PC-9 (cell line): ENCODE data around the gene EZR. TPM values are rescaled to one million over a fixed set of nuclear protein-coding genes. Genes with fewer than 3 reads are reported as not detected.

Experiments
- BruUV-seq: library from RNA; stranded (reverse); fragments of 400-500 nt; replicated peaks from 2 replicates; lab custom pipeline; 2021; lab: Mats Ljungman, UMichigan
- CTCF ChIA-PET: fragments of 300-600 bp; sonication (Branson Sonifier 250); formaldehyde crosslinking; loops from one replicate; lab custom pipeline; 2022; ENCODE audit warnings: antibody characterized with exemption; lab: Charles Lee
- POLR2A ChIA-PET: fragments of 300-600 bp; sonication (Branson Sonifier 250); formaldehyde crosslinking; loops from one replicate; lab custom pipeline; 2022; ENCODE audit warnings: antibody characterized with exemption; ENCODE audit not compliant: unreplicated experiment; lab: Charles Lee
- DNase-seq, 2 experiments: peaks; one replicate each; pipeline versions ENCODE4 v3.0.0 to v3.0.0-alpha.2; 2015 to 2022; ENCODE audit warnings: mixed read lengths in 1 of 2
- H2AFZ ChIP-seq: fragments of 200-600 bp; sonication (generic); 2 replicates; pipeline ENCODE4 v1.8.1; 2017; ENCODE audit warnings: antibody characterized with exemption
- H3F3A ChIP-seq: fragments of 200-600 bp; sonication (generic); 2 replicates; pipeline ENCODE4 v1.8.1; 2017; ENCODE audit warnings: antibody characterized with exemption, mild to moderate bottlenecking, low read depth; ENCODE audit not compliant: insufficient read depth
- H3K27ac ChIP-seq: fragments of 200-600 bp; sonication (generic); 2 replicates; pipeline ENCODE4 v1.6.1; 2016; ENCODE audit warnings: mixed run types
- H3K27me3 ChIP-seq: fragments of 200-600 bp; sonication (generic); 2 replicates; pipeline ENCODE4 v1.6.1; 2016; ENCODE audit warnings: low read depth, mixed run types; ENCODE audit not compliant: insufficient read depth
- H3K36me3 ChIP-seq: fragments of 200-600 bp; sonication (generic); 2 replicates; pipeline ENCODE4 v1.6.1; 2016; ENCODE audit warnings: low read depth, mixed run types
- H3K4me1 ChIP-seq: fragments of 200-600 bp; sonication (generic); replicated peaks from 2 replicates; pipeline ENCODE4 v1.6.1; 2016; ENCODE audit warnings: mixed run types; ENCODE audit not compliant: insufficient read depth
- H3K4me2 ChIP-seq: fragments of 200-600 bp; sonication (generic); 2 replicates; pipeline ENCODE4 v1.6.1; 2017; ENCODE audit warnings: mixed run types
- H3K4me3 ChIP-seq: fragments of 200-600 bp; sonication (generic); 2 replicates; pipeline ENCODE4 v1.6.1; 2016; ENCODE audit warnings: mixed run types
- H3K79me2 ChIP-seq: fragments of 200-600 bp; sonication (generic); 2 replicates; pipeline ENCODE4 v1.6.1; 2017; ENCODE audit warnings: low read depth, mixed run types
- H3K9me2 ChIP-seq: fragments of 200-600 bp; sonication (generic); 2 replicates; pipeline ENCODE4 v1.8.1; 2017; ENCODE audit warnings: mild to moderate bottlenecking; ENCODE audit not compliant: insufficient read depth
- H3K9me3 ChIP-seq: fragments of 200-600 bp; sonication (generic); 2 replicates; pipeline ENCODE4 v1.8.1; 2016; ENCODE audit warnings: low read depth; ENCODE audit not compliant: insufficient read depth
- H4K20me1 ChIP-seq: fragments of 200-600 bp; sonication (generic); 2 replicates; pipeline ENCODE4 v1.8.1; 2017; ENCODE audit not compliant: insufficient read depth
- EZH2 ChIP-seq: fragments of 200-600 bp; sonication (generic); IDR thresholded peaks from 2 replicates; pipeline ENCODE4 v1.8.0; 2017; ENCODE audit warnings: antibody characterized with exemption, low read depth
- intact Hi-C: fragments of 100-400 bp; cut with micrococcal nuclease; formaldehyde crosslinking; loops from one replicate; pipeline ENCODE4 v1.10.0; 2022; ENCODE audit not compliant: unreplicated experiment
- total RNA-seq: library from RNA; stranded (reverse); gene quantifications from 2 replicates; pipeline ENCODE4 v1.2.3, GENCODE V29; 2021
- TF ChIP-seq, protein P1 (sequence below): fragments of 200-600 bp; sonication (generic); conservative IDR thresholded peaks from 2 replicates; pipeline ENCODE4 v1.6.1; 2017; ENCODE audit warnings: mixed run types, antibody characterized with exemption, mild to moderate bottlenecking, moderate library complexity

Gene EZR
- total RNA-seq, 1 experiment from 2014 or later: 240 TPM

DNA sequence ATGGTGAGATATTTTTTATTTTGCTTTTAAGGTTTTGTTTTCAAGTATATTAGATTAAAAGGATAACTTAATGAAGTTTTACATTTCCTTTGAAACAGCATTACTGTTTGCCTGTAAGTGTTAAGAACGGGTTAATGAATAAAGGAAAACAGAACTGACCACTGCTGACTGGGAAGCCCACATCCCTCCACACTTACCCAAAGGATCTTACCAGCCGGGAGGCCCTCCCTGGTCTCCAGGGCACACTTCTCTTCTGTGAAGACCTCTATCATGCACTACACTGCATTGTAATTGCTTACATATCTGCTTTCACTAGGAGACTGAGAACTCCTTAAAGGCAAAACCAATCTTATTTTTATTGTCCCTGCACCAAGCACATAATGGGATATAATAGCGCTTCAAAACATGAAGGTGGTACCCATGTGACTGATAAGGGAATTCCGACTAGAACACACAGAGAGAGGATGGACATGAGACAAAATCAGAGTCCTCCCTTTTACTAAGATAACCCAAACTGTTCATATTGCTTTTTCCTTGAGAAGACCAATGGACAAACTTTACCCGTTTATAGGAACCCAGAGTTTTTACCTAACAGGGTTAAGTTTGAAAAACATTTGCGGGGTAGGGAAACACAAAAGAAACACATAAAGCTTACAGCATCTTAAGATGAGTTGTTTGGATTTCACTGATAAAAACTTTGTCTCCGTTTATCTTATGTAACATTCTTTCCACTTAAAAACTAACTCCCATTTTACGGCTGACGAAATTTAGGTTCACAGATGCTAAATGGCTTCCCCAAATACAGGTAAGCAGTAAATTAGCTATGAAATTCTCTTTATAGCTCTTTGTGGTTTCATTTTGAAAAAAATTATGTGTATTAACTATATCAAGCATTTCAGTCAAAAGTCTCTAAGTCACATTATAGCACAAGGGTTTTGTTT is 8.7 kb downstream of the EZR start:
- H2AFZ ChIP-seq: no peak overlapping the region
- H3K36me3 ChIP-seq: peaks cover 98% of the 10 kb centered on the region
- peak overlapping the region; percentile 98 for H3K4me2 ChIP-seq
- BruUV-seq: no TSS peak
- intact Hi-C loops: no loop called here
- H3K27me3 ChIP-seq: no peaks in the 10 kb centered on the region
- H3K9me2 ChIP-seq: no peaks in the 10 kb centered on the region
- peaks cover 100% of the 10 kb centered on the region for H4K20me1 ChIP-seq
- peak overlapping the region; percentile 86; the same call in 1 of the 2 replicates for H3K4me3 ChIP-seq
- no peak for DNase-seq
- ChIA-PET CTCF (no interaction called here), POLR2A (interaction anchor here (0.6 kb wide), 1 partner anchor 124 kb away, joined by 3 read pairs; no protein-coding TSS in a partner anchor)
- no peak for TF ChIP-seq EZH2
- TF ChIP-seq, protein P1, sequence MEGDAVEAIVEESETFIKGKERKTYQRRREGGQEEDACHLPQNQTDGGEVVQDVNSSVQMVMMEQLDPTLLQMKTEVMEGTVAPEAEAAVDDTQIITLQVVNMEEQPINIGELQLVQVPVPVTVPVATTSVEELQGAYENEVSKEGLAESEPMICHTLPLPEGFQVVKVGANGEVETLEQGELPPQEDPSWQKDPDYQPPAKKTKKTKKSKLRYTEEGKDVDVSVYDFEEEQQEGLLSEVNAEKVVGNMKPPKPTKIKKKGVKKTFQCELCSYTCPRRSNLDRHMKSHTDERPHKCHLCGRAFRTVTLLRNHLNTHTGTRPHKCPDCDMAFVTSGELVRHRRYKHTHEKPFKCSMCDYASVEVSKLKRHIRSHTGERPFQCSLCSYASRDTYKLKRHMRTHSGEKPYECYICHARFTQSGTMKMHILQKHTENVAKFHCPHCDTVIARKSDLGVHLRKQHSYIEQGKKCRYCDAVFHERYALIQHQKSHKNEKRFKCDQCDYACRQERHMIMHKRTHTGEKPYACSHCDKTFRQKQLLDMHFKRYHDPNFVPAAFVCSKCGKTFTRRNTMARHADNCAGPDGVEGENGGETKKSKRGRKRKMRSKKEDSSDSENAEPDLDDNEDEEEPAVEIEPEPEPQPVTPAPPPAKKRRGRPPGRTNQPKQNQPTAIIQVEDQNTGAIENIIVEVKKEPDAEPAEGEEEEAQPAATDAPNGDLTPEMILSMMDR: no peak
- no peaks in the 10 kb centered on the region for H3K9me3 ChIP-seq
- H3K27ac ChIP-seq: peak overlapping the region; percentile 92
- peaks cover 100% of the 10 kb centered on the region for H3K79me2 ChIP-seq
- peaks cover 100% of the 10 kb centered on the region for H3K4me1 ChIP-seq
- peaks cover 100% of the 10 kb centered on the region for H3F3A ChIP-seq

- Histone ChIP-seq H3K4me1 (peaks cover 98% of the 10 kb centered on the region), H3K4me3 (peak overlapping the region; percentile 86; the same call in 1 of the 2 replicates), H3K79me2 (peaks cover 98% of the 10 kb centered on the region), H3K27me3 (no peaks in the 10 kb centered on the region), H3K36me3 (peaks cover 94% of the 10 kb centered on the region), H2AFZ (no peak overlapping the region), H3K27ac (peak overlapping the region; percentile 92), H3K9me3 (no peaks in the 10 kb centered on the region), H4K20me1 (peaks cover 98% of the 10 kb centered on the region), H3K9me2 (no peaks in the 10 kb centered on the region), H3F3A (peaks cover 100% of the 10 kb centered on the region), H3K4me2 (peak overlapping the region; percentile 98)
- peak in 1 of 2 experiments; percentile 59 for DNase-seq
- BruUV-seq: no TSS peak
- TF ChIP-seq, protein P1: no peak
- TF ChIP-seq EZH2: no peak
- intact Hi-C loops: no loop called here
- POLR2A ChIA-PET: interaction anchor here (0.5 to 0.6 kb wide), 2 partner anchors 45 to 48 kb away, joined by 4 to 5 read pairs; no protein-coding TSS in a partner anchor
- CTCF ChIA-PET: no interaction called here
Observed at GRCh38 chr6:158808941-158809678, 10.1 kb downstream of the EZR start.

DNA sequence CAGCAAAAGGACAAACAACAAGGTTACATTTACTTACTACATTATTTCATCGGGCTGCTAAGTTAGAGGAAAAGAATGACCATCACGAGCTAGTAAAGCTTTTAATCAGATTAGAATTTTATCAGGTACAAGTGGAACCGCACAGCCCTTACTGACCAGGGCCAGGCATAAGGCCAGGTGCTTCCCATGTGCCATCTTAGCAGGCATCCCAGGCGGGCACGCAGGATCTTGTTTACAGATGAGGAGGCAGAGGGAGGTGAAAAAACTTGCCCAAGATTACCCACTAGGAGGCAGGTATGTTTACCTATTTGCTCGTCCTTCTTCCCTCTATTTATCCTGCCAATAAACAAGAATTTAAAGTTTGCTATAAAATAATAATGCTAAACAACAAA is 10.7 kb downstream of the EZR start:
- Histone ChIP-seq H3F3A (peaks cover 99% of the 10 kb centered on the region), H2AFZ (no peak overlapping the region), H3K79me2 (peaks cover 98% of the 10 kb centered on the region), H3K27me3 (no peaks in the 10 kb centered on the region), H3K4me1 (peaks cover 97% of the 10 kb centered on the region), H3K9me3 (no peaks in the 10 kb centered on the region), H4K20me1 (peaks cover 96% of the 10 kb centered on the region), H3K36me3 (peaks cover 90% of the 10 kb centered on the region), H3K9me2 (no peaks in the 10 kb centered on the region), H3K4me2 (peak overlapping the region; percentile 98), H3K4me3 (peak overlapping the region; percentile 86; the same call in 1 of the 2 replicates), H3K27ac (peak overlapping the region; percentile 92)
- BruUV-seq: no TSS peak
- TF ChIP-seq EZH2: no peak
- TF ChIP-seq, protein P1: 0 out of 2 replicates have a peak, but pooled peaks have one; percentile 10
- CTCF ChIA-PET: no interaction called here
- DNase-seq: no peak
- intact Hi-C loops: no loop called here
- POLR2A ChIA-PET: no interaction called here
